GM19395 (cell line): Measurements from ENCODE around the gene TRPC4.
"Not testable (repeated sequence)": the region's sequence is repeated elsewhere in the genome, so short reads cannot be mapped to it uniquely, and the experiment has no call there.

Source experiments
- ATAC-seq: cut with Tn5 transposase; IDR thresholded peaks from one replicate; pipeline ENCODE4 v1.9.1; 2021; ENCODE audit warnings: mild to moderate bottlenecking, moderate library complexity; ENCODE audit not compliant: unreplicated experiment

Gene TRPC4

GRCh38 chr13:37835392-37835791, 34.2 kb downstream of the TRPC4 start:
- ATAC-seq = no peak

DNA sequence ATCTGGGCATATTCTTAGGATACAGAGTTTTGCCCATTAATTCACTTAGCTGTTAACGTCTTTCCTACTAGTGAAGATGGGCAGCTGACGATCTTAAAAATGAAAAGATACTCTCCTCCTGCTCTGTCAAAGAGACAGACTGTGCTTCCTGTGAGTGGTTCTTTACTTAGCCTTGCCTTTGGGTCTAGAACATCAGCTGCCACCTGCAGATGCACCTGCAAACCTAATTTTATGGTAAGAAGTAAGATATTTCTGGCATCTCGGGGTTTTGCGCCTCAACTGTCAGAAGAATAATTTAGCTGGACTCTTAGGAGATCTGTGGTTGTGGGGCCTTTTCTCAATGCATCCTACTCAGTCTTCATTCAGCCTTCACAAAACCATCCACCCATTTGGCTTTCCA, 36.2 kb downstream of the TRPC4 start:
- ATAC-seq = no peak

DNA sequence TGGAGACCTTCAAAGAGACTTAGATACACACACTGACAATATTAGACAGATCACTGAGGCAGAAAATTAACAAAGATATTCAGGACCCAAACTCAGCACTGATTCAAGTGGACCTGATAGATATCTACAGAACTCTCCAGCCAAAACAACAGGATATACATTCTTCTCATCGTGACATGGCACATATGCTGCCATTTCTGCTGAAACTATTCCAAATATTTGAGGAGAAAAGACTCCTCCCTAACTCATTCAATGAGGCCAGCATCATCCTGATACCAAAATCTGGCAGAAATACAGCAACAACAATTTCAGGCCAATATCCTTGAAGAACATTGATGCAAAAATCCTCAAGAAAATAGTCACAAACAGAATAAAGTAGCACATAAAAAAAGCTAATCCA, 53.3 kb downstream of the TRPC4 start:
- no peak for ATAC-seq

- no peak for ATAC-seq
Observed at GRCh38 chr13:37811441-37811840, 58.1 kb downstream of the TRPC4 start.

- no peak for ATAC-seq
Observed at GRCh38 chr13:37806666-37807065, 62.9 kb downstream of the TRPC4 start.

- ATAC-seq = no peak
Observed at GRCh38 chr13:37797631-37798030, 71.9 kb downstream of the TRPC4 start.

GRCh38 chr13:37796795-37797194, 72.8 kb downstream of the TRPC4 start:
- ATAC-seq = not testable (repeated sequence)

GRCh38 chr13:37795326-37795725, 74.2 kb downstream of the TRPC4 start:
- no peak for ATAC-seq

DNA sequence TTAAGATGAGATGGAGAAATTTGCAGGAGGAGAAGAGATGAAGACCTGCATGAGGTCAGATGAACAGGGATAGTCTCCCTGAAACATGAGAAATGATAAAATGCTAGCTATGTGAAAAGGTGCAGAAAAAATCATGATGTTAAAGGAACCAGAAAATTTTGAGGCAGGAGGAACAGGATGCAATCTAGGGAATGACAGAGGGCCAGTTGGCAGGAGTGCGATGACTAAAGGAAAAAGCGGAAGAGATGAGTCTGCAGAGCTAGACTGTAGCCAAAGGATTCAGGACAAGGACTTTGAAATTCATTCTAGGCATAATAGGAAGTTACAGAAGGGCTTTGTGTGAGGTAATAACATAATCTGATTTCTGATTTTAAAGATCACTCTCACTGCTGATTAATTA, 77.9 kb downstream of the TRPC4 start:
- no peak for ATAC-seq

- ATAC-seq = no peak
Observed at GRCh38 chr13:37788346-37788745, 81.2 kb downstream of the TRPC4 start.

DNA sequence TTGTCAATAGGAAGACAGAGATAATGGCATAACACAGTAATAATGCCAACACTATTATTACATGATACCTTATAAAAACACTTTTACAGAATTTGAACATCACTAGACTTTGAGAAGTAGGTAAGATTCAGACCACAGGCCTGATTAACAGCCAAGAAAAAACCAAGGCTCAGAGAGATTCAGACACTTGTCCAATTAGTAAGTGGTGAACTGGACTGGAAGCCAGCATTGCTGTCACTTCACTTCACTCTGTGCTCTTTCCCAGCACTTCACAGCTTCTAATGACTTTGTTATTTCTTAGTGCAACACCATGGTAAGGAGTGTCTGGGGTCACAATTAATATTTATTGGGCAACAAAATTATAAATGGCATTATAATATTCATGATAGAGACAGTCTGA, 91.9 kb downstream of the TRPC4 start:
- ATAC-seq = no peak

- ATAC-seq = no peak
Observed at GRCh38 chr13:37775871-37776270, 93.7 kb downstream of the TRPC4 start.

DNA sequence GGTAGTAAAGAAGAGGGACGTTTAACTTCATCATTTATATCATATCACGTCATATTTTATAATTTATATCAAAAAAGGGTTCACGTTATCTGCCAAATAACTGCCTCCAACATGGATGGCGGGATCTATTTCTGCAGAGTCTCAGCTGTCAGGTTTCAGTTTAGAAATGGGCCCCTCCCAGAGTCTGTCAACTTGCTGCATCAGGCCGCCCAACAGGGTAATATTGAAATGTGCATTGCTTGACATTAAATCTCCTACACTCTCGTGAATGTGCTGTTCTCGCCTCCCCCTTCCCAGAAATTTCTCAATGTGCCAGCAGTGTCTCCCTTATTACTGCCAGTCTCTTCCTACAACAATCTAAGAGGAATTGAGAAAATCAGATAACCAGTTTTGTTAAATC, 96.9 kb downstream of the TRPC4 start:
- ATAC-seq = no peak

DNA sequence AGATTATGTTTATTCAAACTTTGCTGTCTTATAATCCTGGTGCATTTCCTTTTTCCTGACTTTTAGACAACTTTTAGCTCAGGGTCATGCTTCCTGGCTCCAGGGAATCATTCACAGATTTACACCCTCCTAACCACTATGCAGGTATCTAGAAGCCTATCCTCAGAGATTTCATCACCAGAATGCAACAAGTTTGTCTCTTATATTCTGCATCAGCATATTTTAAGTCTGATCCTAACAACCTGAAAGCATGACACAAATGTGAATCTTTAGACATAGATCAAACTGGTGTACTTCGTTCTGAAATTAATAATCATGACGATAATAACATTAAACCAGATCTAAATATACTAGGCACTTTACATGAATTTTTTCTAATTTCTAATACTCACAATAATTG, 100.0 kb downstream of the TRPC4 start:
- ATAC-seq = no peak

GRCh38 chr13:37769078-37769477, 100.5 kb downstream of the TRPC4 start:
- no peak for ATAC-seq

GRCh38 chr13:37766502-37766901, 103.1 kb downstream of the TRPC4 start:
- no peak for ATAC-seq

GRCh38 chr13:37755349-37755748, 114.2 kb downstream of the TRPC4 start:
- ATAC-seq = no peak

- ATAC-seq = no peak
Observed at GRCh38 chr13:37753776-37754175, 115.8 kb downstream of the TRPC4 start.

DNA sequence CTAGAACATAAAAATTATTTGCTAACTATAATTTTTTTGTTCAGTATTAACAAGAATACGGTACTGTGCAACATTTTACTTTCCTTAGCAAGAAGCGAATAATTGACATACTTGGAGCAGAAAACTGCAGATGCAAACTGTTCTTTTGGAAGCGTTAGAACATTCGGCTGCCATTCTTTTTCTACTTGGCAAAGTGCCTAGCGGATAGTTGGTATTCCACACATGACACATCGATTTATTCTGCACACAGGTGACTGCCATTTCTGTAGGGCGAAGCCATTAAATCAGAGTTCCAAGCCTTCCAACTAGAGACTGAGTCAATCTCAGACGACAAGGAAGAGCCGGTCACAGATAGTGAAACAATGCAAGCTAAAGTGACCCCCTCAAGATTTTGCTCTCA, 117.4 kb downstream of the TRPC4 start:
- ATAC-seq = no peak

DNA sequence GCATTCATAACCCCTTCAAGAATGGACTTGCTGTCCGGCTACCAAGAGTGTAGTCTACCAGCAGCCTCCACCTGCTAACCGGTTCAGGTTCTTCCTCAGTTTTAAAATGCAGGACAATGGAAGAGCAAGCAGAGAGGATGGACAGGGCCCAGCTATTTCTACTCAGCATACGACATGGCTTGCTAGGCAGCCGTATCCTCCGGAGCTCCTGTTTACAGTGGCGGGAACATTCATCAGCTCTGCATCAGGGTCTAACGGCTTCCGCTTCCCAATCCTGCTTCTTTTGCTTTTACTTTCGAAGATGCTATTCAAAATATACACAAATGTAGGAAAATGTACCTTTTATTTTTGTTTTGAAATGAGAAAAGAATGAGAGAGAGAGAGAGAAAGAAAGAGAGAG, 118.5 kb downstream of the TRPC4 start:
- ATAC-seq = no peak

- no peak for ATAC-seq
Observed at GRCh38 chr13:37748913-37749312, 120.7 kb downstream of the TRPC4 start.

GRCh38 chr13:37747071-37747612, 122.4 kb downstream of the TRPC4 start:
- ATAC-seq = no peak

DNA sequence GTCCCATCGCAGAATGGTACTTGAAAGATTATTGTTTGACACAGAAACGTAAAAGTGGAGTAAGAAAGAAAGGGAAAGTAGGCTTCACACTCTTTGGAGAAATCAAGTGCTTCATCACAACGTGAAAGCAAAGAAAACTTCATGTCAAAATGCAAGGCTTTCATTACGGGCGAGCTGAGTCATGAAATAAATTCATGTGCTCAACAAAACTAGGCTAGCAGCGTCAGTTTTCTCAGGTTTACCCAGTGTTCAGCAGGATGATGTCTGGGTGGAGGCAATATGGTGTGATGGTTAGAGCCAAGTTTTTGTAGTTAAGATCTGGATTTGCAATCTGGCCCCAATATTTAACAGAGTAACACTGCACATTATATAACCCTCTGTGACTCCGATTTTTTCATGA, 128.0 kb downstream of the TRPC4 start:
- no peak for ATAC-seq

- no peak for ATAC-seq
Observed at GRCh38 chr13:37736045-37736444, 133.5 kb downstream of the TRPC4 start.
